H1 (cell line): ENCODE data around the gene SURF2. TPM values are rescaled to one million over a fixed set of nuclear protein-coding genes. Genes with fewer than 3 reads are reported as not detected.

Experiments
- CTCF ChIA-PET: fragments of 300-600 bp; sonication (Branson Sonifier 250); formaldehyde crosslinking; loops from one replicate; lab custom pipeline; 2021; ENCODE audit not compliant: partially characterized antibody; lab: Charles Lee
- POLR2A ChIA-PET: fragments of 300-600 bp; sonication (Branson Sonifier 250); formaldehyde crosslinking; loops from one replicate; lab custom pipeline; 2021; ENCODE audit warnings: inconsistent platforms; ENCODE audit not compliant: partially characterized antibody; lab: Charles Lee
- DNase-seq, 2 experiments: peaks; one replicate each; pipeline versions ENCODE4 v3.0.0 to v3.0.0-alpha.2; 2010 to 2022; ENCODE audit warnings: low spot score in 2 of 2, low read depth in 1 of 2, mixed read lengths in 1 of 2
- FAIRE-seq: peaks from 2 replicates; lab custom pipeline; 2011; peaks lifted over from hg19 to GRCh38; lab: Jason Lieb, UNC
- H2AFZ ChIP-seq: 2 replicates; pipeline ENCODE4 v1.8.1; 2012; ENCODE audit warnings: low read length, inconsistent platforms
- H2AK5ac ChIP-seq: 2 replicates; pipeline ENCODE4 v1.6.1; 2013; ENCODE audit warnings: low read depth, low read length
- H2BK120ac ChIP-seq: replicated peaks from 2 replicates; pipeline ENCODE3; 2013; ENCODE audit warnings: low read depth, low read length, inconsistent platforms
- H2BK12ac ChIP-seq: 2 replicates; pipeline ENCODE4 v1.6.1; 2013; ENCODE audit warnings: low read depth, low read length
- H2BK15ac ChIP-seq: 2 replicates; pipeline ENCODE4 v1.6.1; 2013; ENCODE audit warnings: low read length
- H2BK20ac ChIP-seq: 2 replicates; pipeline ENCODE4 v1.6.1; 2013; ENCODE audit warnings: low read length
- H2BK5ac ChIP-seq: 2 replicates; pipeline ENCODE4 v1.6.1; 2013; ENCODE audit warnings: low read depth, low read length
- H3K14ac ChIP-seq: 2 replicates; pipeline ENCODE4 v1.6.1; 2013; ENCODE audit warnings: inconsistent platforms; ENCODE audit not compliant: insufficient read length
- H3K18ac ChIP-seq: 2 replicates; pipeline ENCODE4 v1.6.1; 2013; ENCODE audit warnings: low read length; ENCODE audit errors: extremely low read depth
- H3K23ac ChIP-seq: 2 replicates; pipeline ENCODE4 v1.6.1; 2013; ENCODE audit warnings: inconsistent platforms; ENCODE audit not compliant: insufficient read length
- H3K23me2 ChIP-seq: 2 replicates; pipeline ENCODE4 v1.6.1; 2013; ENCODE audit warnings: low read depth, low read length
- H3K27ac ChIP-seq: 2 replicates; pipeline ENCODE4 v1.6.1; 2011; ENCODE audit warnings: low read depth, low read length, inconsistent platforms
- H3K27me3 ChIP-seq, 4 experiments: replicated peaks in 1 of 4; 1 replicate in 1 of 4; 2 replicates in 3 of 4; pipeline versions ENCODE4 v1.6.1 to v1.8.1; 2011 to 2013; ENCODE audit warnings: low read length in 3 of 4, mild to moderate bottlenecking in 3 of 4, inconsistent platforms in 2 of 4, mixed read lengths in 2 of 4, moderate library complexity in 1 of 4; ENCODE audit not compliant: control insufficient read depth in 3 of 4, insufficient read depth in 3 of 4; ENCODE audit errors: extremely low read depth in 1 of 4
- H3K36me3 ChIP-seq, 4 experiments: 2 replicates each; pipeline versions ENCODE4 v1.6.1 to v1.8.1; 2011 to 2013; ENCODE audit warnings: mild to moderate bottlenecking in 4 of 4, low read length in 3 of 4, moderate library complexity in 2 of 4, control low read depth in 1 of 4, inconsistent platforms in 1 of 4; ENCODE audit not compliant: insufficient read depth in 4 of 4, control insufficient read depth in 2 of 4
- H3K4ac ChIP-seq: replicated peaks from 2 replicates; pipeline ENCODE3; 2013; ENCODE audit warnings: low read length, low read depth, mixed read lengths, inconsistent platforms; ENCODE audit not compliant: insufficient read length
- H3K4me1 ChIP-seq, 4 experiments: replicated peaks in 1 of 4; 1 replicate in 1 of 4; 2 replicates in 3 of 4; pipeline versions ENCODE4 v1.6.1 to v1.8.1; 2011 to 2013; ENCODE audit warnings: low read length in 3 of 4, inconsistent platforms in 2 of 4, mixed read lengths in 1 of 4; ENCODE audit not compliant: insufficient read depth in 4 of 4, control insufficient read depth in 3 of 4
- H3K4me2 ChIP-seq, 2 experiments: 2 replicates each; pipeline versions ENCODE4 v1.6.1 to v1.8.1; 2011 to 2013; ENCODE audit warnings: low read depth in 2 of 2, low read length in 2 of 2, control low read depth in 1 of 2, inconsistent platforms in 1 of 2, mild to moderate bottlenecking in 1 of 2; ENCODE audit not compliant: insufficient read depth in 1 of 2
- H3K4me3 ChIP-seq, 4 experiments: fragments of 200-600, 300-600 bp in 1 of 4; sonication (generic), shearing (Covaris generic), sonication (Bioruptor Twin) in 1 of 4; 2 replicates each; pipeline versions ENCODE4 v1.5.1 to v1.8.1; 2011 to 2016; ENCODE audit warnings: low read length in 4 of 4, low read depth in 3 of 4, control low read depth in 2 of 4, inconsistent platforms in 2 of 4, mild to moderate bottlenecking in 2 of 4, mixed read lengths in 1 of 4, moderate library complexity in 1 of 4; ENCODE audit not compliant: insufficient read depth in 2 of 4; ENCODE audit errors: extremely low read depth in 1 of 4
- H3K56ac ChIP-seq: replicated peaks from 2 replicates; pipeline ENCODE3; 2013; ENCODE audit warnings: low read depth, mild to moderate bottlenecking, mixed read lengths, low read length, inconsistent platforms; ENCODE audit not compliant: insufficient read length
- H3K79me1 ChIP-seq: 2 replicates; pipeline ENCODE4 v1.6.1; 2013; ENCODE audit warnings: low read depth, low read length, control low read depth
- H3K79me2 ChIP-seq, 2 experiments: 2 replicates each; pipeline versions ENCODE4 v1.6.1 to v1.8.1; 2012 to 2013; ENCODE audit warnings: low read length in 2 of 2, mild to moderate bottlenecking in 2 of 2, inconsistent platforms in 1 of 2; ENCODE audit not compliant: insufficient read depth in 2 of 2, control insufficient read depth in 1 of 2
- H3K9ac ChIP-seq, 4 experiments: replicated peaks in 1 of 4; 1 replicate in 1 of 4; 2 replicates in 3 of 4; pipeline versions ENCODE4 v1.6.1 to v1.8.1; 2011 to 2013; ENCODE audit warnings: low read depth in 3 of 4, low read length in 3 of 4, control low read depth in 2 of 4, mild to moderate bottlenecking in 2 of 4, moderate library complexity in 2 of 4, inconsistent platforms in 1 of 4; ENCODE audit errors: extremely low read depth in 1 of 4
- H3K9me3 ChIP-seq, 2 experiments: 2 replicates each; pipeline versions ENCODE4 v1.6.1 to v1.8.1; 2012 to 2013; ENCODE audit warnings: mild to moderate bottlenecking in 2 of 2, moderate library complexity in 2 of 2, control low read depth in 1 of 2, inconsistent platforms in 1 of 2, low read depth in 1 of 2, low read length in 1 of 2, mixed read lengths in 1 of 2; ENCODE audit not compliant: insufficient read depth in 2 of 2
- H4K20me1 ChIP-seq, 2 experiments: replicated peaks in 1 of 2; 2 replicates each; pipeline versions ENCODE3 to v1.8.1; 2011 to 2013; ENCODE audit warnings: inconsistent platforms in 2 of 2, low read length in 2 of 2, mild to moderate bottlenecking in 1 of 2; ENCODE audit not compliant: insufficient read depth in 2 of 2, control insufficient read depth in 1 of 2
- H4K5ac ChIP-seq: 2 replicates; pipeline ENCODE4 v1.6.1; 2013; ENCODE audit warnings: low read length, low read depth, mixed read lengths, inconsistent platforms; ENCODE audit not compliant: insufficient read length
- H4K8ac ChIP-seq: 2 replicates; pipeline ENCODE4 v1.8.0; 2013; ENCODE audit warnings: mild to moderate bottlenecking, moderate library complexity, low read length, inconsistent platforms; ENCODE audit not compliant: insufficient read depth; ENCODE audit errors: extremely low read depth
- H4K91ac ChIP-seq: replicated peaks from 2 replicates; pipeline ENCODE3; 2013; ENCODE audit warnings: low read length, mixed read lengths, inconsistent platforms; ENCODE audit not compliant: insufficient read length
- CEBPB ChIP-seq: IDR thresholded peaks from 2 replicates; pipeline ENCODE4 v1.6.1; 2012; ENCODE audit warnings: low read depth, low read length
- CHD1 ChIP-seq: IDR thresholded peaks from 2 replicates; pipeline ENCODE4 v1.6.1; 2012; ENCODE audit warnings: low read depth, low read length, improper control_type of control experiment
- EZH2 ChIP-seq: fragments of 200-600 bp; sonication (generic); IDR thresholded peaks from 2 replicates; pipeline ENCODE4 v1.7.1; 2012; ENCODE audit warnings: low read depth, mild to moderate bottlenecking, moderate library complexity, low read length, inconsistent platforms; ENCODE audit not compliant: severe bottlenecking
- HDAC6 ChIP-seq: IDR thresholded peaks from one replicate; pipeline ENCODE4 v1.7.1; 2012; ENCODE audit warnings: low read depth, mild to moderate bottlenecking, inconsistent platforms, low read length, moderate library complexity
- NANOG ChIP-seq: IDR thresholded peaks from 2 replicates; pipeline ENCODE4 v1.6.1; 2011; ENCODE audit warnings: low read length, low read depth, mild to moderate bottlenecking, inconsistent platforms; ENCODE audit not compliant: insufficient read depth, poor library complexity, severe bottlenecking
- RAD21 ChIP-seq, 2 experiments: IDR thresholded peaks in 1 of 2; conservative IDR thresholded peaks in 1 of 2; 2 replicates each; pipeline ENCODE4 v1.6.1; 2011; ENCODE audit warnings: low read depth in 2 of 2, low read length in 2 of 2, improper control_type of control experiment in 1 of 2, inconsistent platforms in 1 of 2, mild to moderate bottlenecking in 1 of 2, moderate library complexity in 1 of 2
- TAF1 ChIP-seq: IDR thresholded peaks from 2 replicates; pipeline ENCODE4 v1.6.1; 2011; ENCODE audit warnings: mild to moderate bottlenecking, low read depth, low read length
- TAF7 ChIP-seq: optimal IDR thresholded peaks from 2 replicates; pipeline ENCODE3; 2011; ENCODE audit warnings: low read depth, mild to moderate bottlenecking, inconsistent platforms, low read length, moderate library complexity, borderline replicate concordance
- TCF12 ChIP-seq: IDR thresholded peaks from 2 replicates; pipeline ENCODE4 v1.6.1; 2011; ENCODE audit warnings: low read depth, mild to moderate bottlenecking, low read length
- whole genome bisulfite sequencing, 2 experiments: shearing (Covaris generic) in 1 of 2; methylation state at CpG; one replicate each; pipeline versions ENCODE4 v1.1.6 to v1.1.7; 2013 to 2015; ENCODE audit warnings: low lambda C conversion rate in 2 of 2, mixed read lengths in 2 of 2, inconsistent platforms in 1 of 2, low coverage in 1 of 2, missing lambda C conversion rate in 1 of 2; ENCODE audit not compliant: insufficient replicate concordance in 2 of 2, insufficient coverage in 1 of 2, insufficient read length in 1 of 2; ENCODE audit errors: extremely low coverage in 1 of 2, missing lambda C conversion rate in 1 of 2; 5-methylcytosine and 5-hydroxymethylcytosine counted together
- polyA plus RNA-seq, 7 experiments: library from polyadenylated mRNA; depleted of rRNA in 3 of 7; stranded (reverse) in 5 of 7; unstranded in 2 of 7; fragments of >200 nt in 5 of 7; fragments of 200-250 nt in 2 of 7; gene quantifications; 1 replicate in 5 of 7; 2 replicates in 1 of 7; 4 replicates in 1 of 7; pipeline versions ENCODE4 v1.2.1 to v1.2.3, GENCODE V29; 2011 to 2013; ENCODE audit warnings: missing spikeins in 2 of 7, mixed read lengths in 2 of 7
- total RNA-seq: library from RNA; stranded (reverse); fragmentation: NEBNext Ultra II Directional; extraction: Animal tissue kit (Norgen Biotek cat#: 25700); gene quantifications from 2 replicates; pipeline ENCODE4 v1.2.1, GENCODE V29; 2021
- TF ChIP-seq, protein P1 (sequence below): IDR thresholded peaks from 2 replicates; pipeline ENCODE4 v1.6.1; 2011; ENCODE audit warnings: low read length, improper control_type of control experiment

The SURF2 gene
- total and polyA plus RNA-seq, 2 of the 8 experiments (the other 6 are each of a cell fraction or from before 2014, with no cell fraction given), result 36.6 to 37.7 TPM

DNA sequence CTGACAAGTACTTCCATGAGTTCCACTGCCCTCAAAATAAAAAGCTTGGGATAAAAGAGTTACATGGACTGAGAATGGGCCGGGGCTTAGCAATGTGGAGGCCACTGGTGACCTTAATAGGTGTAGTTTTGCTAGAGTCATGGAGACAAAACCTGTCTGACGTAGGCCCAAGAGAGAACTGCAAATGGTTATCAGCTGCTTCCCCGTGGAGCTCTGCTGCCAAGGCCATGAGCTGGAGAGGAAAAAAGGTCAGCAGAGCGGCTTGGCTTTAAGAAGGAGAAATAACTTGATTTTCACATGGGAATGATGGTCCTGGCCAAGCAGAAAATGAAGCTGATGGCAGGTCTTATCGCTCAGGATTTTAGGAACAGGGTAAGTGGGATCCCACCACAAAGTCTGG, 16.7 kb upstream of the SURF2 start:
- Histone ChIP-seq H3K14ac (no peak overlapping the region), H3K79me1 (peaks cover 11% of the 10 kb centered on the region), H3K56ac (no peak overlapping the region), H4K5ac (no peak overlapping the region), H3K4me2 (no peak overlapping the region), H3K9me3 (no peaks in the 10 kb centered on the region), H2BK15ac (no peak overlapping the region), H2BK5ac (no peak overlapping the region), H3K23me2 (peaks cover 7% of the 10 kb centered on the region; the same call in 1 of the 2 replicates), H3K4me1 (peaks cover 0 to 2% (median under 1%) of the 10 kb centered on the region in 4 experiments; a peak in 1 of 7 replicates), H2AFZ (no peak overlapping the region)
- DNase-seq, result no peak
- ChIA-PET POLR2A (interaction anchor here (0.9 to 14.8 kb wide), 4 partner anchors 9 to 27 kb away, joined by 3 to 303 read pairs (median 15); partner anchors contain the start of genes MED22, RPL7A, SURF1 and SURF2), CTCF (interaction anchor here (0.7 to 5.5 kb wide), 13 partner anchors 10 to 175 kb away, joined by 3 to 45 read pairs (median 4); partner anchors contain the start of gene SURF1)
- TF ChIP-seq HDAC6 (no peak), RAD21 (IDR thresholded peaks at IDR 0.05 in 1 of 2, conservative IDR thresholded peaks at IDR 0.05 in 1 of 2; ENCODE audit: low read depth in 2 of 2, low read length in 2 of 2) (no peak), TCF12 (no peak), NANOG (no peak), TAF1 (no peak), TAF7 (no peak), CHD1 (no peak), EZH2 (no peak), CEBPB (no peak)
- TF ChIP-seq, protein P1, sequence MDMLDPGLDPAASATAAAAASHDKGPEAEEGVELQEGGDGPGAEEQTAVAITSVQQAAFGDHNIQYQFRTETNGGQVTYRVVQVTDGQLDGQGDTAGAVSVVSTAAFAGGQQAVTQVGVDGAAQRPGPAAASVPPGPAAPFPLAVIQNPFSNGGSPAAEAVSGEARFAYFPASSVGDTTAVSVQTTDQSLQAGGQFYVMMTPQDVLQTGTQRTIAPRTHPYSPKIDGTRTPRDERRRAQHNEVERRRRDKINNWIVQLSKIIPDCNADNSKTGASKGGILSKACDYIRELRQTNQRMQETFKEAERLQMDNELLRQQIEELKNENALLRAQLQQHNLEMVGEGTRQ, result no peak
- TF ChIP-seq, all 59 proteins: peak for 0
- Histone ChIP-seq H3K4ac (no peak overlapping the region), H2BK20ac (no peak overlapping the region), H3K27ac (no peak overlapping the region), H4K91ac (no peak overlapping the region), H3K23ac (no peak overlapping the region), H4K20me1 (peaks cover 4 to 16% of the 10 kb centered on the region in 2 experiments), H3K9ac (no peak overlapping the region), H3K79me2 (peaks cover 0 to 10% of the 10 kb centered on the region in 2 experiments; a peak in 2 of 4 replicates), H4K8ac (no peak overlapping the region), H3K18ac (no peak overlapping the region), H2BK120ac (no peak overlapping the region), H3K4me3 (no peak overlapping the region), H2BK12ac (no peak overlapping the region), H3K27me3 (no peaks in the 10 kb centered on the region), H3K36me3 (peaks cover 28 to 53% (median 42%) of the 10 kb centered on the region in 4 experiments), H2AK5ac (no peak overlapping the region)
- 97% methylated on average over 5 of the region's 5 CpGs; no CpG with 5 or more reads in 1 of the 2 experiments for WGBS, 2 experiments
- FAIRE-seq, result no peak
